ENCODE measurements around the gene L1TD1.
"Not testable (repeated sequence)": the region's sequence is repeated elsewhere in the genome, so short reads cannot be mapped to it uniquely, and the experiment has no call there.

The L1TD1 gene

DNA sequence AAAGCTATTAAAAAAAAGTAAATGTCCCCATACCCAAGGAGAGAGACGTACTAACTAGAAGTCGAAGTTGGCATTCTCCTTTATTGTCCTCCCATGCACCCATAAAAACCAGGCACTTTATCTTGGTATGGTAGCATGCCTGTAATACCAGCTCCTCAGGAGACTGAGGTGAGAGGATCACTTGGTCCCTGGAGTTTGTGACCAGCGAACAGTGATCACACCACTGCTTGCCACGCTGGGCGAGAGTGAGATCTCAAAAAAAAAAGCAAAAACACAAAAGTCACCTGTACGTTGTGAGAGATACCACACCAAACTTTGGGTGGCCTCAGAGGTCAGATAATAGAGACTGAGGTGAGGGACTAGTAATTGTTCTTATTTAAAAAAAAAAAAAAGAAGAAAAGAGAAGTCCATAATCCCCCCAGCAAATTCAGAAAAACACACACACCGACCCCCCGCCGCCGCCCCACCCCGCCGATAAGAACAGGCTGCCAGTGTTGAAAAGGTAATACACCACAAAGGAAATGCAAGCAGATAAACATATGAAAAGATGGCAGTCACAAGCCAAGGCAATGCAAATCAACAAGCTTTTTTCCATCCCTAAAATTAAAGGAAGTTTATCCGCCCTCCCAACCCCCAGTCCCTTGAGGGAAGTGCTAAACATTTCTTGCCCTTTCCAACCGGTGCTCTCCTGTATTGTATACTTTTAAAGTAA lies 3.6 kb downstream of the L1TD1 start:
- no peak for FAIRE-seq
- DNase-seq (ENCODE audit: low spot score), result no peak

DNA sequence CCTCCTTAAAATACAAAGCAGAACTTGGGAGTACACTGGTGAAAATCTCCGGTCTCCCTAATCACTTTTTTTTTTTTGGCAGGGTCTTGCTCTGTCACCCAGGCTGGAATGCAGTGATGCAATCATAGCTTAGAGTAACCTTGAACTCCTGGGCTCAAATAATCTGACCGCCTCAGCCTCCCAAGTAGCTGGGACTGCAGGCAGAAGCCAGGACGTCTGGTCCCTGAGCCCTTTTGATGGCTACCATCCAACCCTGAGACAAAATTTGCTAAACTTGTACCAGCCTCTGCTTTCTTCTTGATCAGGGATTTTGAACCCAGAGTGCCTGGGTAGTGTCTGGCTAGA lies 4.1 kb downstream of the L1TD1 start:
- no peak for FAIRE-seq
- no peak for DNase-seq (ENCODE audit: low spot score)

DNA sequence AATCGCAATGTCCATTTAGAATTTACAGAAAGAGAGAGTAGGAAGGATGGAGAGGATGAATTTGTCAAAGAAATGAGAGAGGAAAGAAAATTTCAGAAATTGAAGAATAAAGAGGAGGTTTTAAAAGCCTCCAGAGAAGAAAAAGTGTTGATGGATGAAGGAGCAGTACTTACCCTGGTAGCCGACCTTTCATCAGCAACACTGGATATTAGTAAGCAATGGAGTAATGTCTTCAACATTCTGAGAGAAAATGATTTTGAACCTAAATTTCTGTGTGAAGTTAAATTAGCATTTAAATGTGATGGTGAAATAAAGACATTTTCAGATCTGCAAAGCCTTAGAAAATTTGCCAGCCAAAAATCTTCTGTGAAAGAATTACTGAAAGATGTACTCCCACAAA lies 12.5 kb downstream of the L1TD1 start:
- FAIRE-seq (no peak), DNase-seq (ENCODE audit: low spot score) (no peak)

DNA sequence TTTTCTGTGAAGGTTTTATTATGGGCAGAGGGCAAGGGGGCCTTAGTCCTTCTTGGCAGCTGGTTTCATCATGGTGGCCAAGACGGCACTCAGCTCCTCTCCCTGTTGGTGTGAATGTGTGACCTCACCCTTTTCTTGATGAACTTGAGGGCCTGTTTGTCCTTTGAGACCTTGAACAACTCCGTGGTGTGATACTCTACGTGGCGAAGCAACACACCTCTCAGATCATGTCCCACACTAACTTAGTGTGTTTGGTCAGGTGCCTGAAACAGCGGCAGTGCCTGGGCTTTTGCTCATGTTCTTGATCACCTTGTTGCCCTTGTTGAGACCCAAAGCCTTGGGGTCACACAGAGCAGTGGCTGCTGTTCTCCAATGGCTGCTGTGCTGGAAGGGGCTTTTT lies 13.4 kb downstream of the L1TD1 start:
- DNase-seq (ENCODE audit: low spot score) (no peak), FAIRE-seq (peak; percentile 9)

DNA sequence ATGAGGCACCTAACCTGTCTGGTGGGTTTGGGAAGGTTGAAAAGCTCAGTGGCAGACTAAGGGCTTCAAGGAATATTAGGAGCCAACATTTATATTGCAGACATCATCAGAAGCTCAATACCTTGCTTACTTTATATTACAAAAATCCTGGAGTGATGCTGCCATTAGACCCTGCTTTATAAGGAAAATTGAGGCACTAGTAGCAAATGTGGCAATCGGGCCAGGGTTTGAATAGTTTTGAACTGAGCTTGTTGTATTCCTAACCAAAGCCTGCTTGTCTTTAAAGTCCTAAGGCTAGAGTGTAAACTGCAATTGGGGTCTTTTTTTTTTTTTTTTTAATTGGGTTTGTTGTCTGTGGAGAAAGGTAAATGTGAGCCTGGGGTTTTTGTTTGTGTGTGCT lies 14.3 kb downstream of the L1TD1 start:
- DNase-seq (ENCODE audit: low spot score), result no peak
- no peak for FAIRE-seq

DNA sequence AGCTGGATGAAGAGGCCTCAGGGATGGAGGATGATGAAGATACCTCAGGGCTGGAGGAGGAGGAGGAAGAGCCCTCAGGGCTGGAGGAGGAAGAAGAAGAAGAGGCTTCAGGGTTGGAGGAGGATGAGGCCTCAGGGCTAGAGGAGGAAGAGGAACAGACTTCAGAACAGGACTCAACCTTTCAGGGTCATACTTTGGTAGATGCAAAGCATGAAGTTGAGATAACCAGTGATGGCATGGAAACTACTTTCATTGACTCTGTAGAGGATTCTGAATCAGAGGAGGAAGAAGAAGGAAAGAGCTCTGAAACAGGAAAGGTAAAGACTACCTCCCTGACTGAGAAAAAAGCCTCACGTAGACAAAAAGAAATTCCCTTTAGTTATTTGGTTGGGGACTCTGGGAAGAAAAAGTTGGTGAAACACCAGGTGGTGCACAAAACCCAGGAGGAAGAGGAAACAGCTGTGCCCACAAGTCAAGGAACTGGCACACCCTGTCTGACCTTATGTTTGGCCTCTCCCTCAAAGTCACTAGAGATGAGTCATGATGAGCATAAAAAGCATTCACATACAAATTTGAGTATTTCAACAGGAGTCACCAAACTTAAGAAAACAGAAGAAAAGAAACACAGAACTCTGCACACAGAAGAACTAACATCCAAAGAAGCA lies 15.4 kb downstream of the L1TD1 start:
- FAIRE-seq (no peak), DNase-seq (ENCODE audit: low spot score) (peak; percentile 33)

DNA sequence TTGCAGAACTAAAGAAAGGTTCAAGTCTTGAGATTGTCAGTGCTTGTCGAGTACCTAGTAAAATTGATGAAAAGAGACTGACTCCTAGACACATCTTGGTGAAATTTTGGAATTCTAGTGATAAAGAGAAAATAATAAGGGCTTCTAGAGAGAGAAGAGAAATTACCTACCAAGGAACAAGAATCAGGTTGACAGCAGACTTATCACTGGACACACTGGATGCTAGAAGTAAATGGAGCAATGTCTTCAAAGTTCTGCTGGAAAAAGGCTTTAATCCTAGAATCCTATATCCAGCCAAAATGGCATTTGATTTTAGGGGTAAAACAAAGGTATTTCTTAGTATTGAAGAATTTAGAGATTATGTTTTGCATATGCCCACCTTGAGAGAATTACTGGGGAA lies 16.3 kb downstream of the L1TD1 start:
- FAIRE-seq (no peak), DNase-seq (ENCODE audit: low spot score) (no peak)

DNA sequence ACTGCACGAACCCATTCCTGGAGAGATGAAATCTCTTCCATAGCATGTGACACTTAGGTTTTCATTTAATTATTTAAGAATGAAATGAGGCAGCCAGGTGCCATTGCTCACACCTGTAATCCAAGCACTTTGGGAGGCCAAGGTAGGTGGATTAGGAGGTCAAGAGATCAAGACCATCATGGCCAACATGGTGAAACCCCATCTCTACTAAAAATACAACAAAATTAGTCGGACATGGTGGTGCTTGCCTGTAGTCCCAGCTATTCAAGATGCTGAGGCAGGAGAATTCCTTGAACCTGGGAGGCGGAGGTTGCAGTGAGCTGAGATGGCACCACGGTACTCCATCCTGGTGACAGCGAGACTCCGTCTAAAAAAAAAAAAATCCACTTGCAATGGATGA lies 17.8 kb downstream of the L1TD1 start:
- DNase-seq (ENCODE audit: low spot score) (no peak), FAIRE-seq (no peak)

DNA sequence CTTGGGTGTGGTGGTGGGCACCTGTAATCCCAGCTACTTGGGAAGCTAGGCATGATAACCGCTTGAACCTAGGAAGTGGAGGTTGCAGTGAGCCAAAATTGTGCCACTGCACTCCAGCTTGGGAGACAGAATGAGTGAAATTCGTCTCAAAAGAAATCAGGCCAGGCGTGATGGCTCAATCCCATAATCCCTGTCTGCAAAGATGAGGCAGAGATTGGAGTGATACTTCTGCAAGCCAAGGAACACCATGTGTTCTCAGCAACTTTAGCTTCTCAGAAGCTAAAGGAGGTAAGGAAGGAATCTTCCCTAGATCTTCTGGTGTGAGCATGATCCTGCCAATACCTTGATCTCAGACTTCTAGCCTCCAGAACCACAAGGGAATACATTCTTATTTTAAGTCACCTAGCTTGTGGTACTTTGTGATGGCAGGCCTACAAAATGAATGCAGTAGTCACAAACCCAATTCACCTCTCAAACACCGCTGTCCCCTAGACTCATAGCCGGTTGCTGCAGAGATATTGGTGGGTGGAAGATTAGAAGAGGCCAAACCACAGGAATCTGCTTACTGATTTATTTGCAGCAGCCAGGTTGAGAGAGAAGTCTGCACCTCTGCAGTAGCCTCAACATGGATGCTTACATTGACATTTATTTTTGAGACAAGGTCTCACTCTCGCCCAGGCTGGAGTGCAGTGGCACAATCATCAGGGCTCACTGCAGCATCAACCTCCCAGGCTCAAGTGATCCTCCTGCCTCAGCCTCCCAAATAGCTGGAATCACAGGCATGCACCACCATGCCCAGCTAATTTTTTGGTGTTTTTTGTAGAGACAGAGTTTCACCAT lies 18.6 kb downstream of the L1TD1 start:
- DNase-seq (ENCODE audit: low spot score), result no peak
- FAIRE-seq, result peak; percentile 59

DNA sequence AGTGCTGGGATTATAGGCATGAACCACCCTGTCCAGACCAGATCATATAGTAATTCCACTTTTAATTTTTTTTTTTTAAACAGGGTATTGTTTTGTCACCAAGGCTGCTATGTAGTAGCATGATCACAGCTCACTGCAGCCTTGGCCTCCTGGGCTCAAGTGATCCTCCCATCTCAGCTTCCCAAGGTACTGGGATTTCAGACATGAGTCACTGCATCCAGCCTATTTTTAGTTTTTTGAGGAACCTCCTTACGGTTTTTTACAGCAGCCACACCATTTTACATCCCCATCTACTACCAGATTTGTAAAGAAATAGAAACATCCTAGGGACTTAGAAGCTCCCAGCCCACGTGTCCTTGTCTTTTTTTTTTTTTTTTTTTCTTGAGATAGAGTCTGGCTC lies 24.0 kb downstream of the L1TD1 start:
- DNase-seq (ENCODE audit: low spot score) (no peak), FAIRE-seq (no peak)

DNA sequence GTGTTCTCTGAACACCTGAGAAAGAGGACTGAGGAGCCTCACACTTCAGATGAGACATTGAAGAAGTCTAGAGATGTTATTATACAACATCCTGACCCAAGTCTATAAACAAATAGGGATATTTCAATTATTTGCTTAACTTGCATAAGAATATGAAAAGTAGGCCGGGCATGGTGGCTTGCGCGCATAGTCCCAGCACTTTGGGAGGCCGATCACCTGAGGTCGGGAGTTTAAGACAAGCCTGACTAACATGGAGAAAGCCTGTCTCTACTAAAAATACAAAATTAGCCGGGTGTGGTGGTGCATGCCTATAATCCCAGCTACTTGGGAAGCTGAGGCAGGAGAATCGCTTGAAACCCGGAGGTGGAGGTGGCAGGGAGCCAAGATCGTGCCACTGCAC lies 25.8 kb downstream of the L1TD1 start:
- not testable (repeated sequence) for FAIRE-seq; DNase-seq (ENCODE audit: low spot score)

DNA sequence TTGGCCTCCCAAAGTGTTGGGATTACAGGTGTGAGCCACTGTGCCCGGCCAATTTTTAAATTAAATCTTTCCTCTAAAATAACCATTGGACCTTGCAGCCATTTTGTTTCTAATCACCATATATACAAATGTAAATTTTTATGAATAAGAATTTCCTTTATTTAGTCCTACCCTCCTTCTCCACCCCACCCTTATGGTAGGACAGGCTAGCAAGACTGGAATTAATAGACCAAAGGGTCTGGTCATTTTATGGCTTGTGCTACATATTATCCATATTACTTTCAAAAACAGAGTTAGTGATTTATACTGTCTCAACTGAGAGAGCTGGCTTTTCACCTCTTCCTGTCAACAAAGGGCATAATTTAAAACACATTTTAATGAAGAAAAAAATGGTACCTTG lies 26.5 kb downstream of the L1TD1 start:
- FAIRE-seq (no peak), DNase-seq (ENCODE audit: low spot score) (no peak)

DNA sequence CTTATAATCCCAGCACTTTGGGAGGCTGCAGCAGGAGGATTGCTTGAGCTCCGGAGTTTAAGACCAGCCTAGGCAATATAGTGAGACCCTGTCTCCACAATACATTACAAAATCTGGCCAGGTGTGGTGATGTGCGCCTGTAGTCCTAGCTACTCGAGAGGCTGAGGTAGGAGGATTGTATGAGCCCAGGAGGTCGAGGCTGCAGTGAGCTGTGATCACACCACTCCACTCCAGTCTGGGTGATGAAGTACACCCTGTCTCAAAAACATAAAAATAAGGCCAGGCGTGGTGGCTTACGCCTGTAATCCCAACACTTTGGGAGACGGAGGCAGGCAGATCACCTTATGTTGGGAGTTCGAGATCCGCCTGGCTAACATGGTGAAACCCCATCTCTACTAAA lies 27.7 kb downstream of the L1TD1 start:
- DNase-seq (ENCODE audit: low spot score), result no peak
- FAIRE-seq, result no peak

DNA sequence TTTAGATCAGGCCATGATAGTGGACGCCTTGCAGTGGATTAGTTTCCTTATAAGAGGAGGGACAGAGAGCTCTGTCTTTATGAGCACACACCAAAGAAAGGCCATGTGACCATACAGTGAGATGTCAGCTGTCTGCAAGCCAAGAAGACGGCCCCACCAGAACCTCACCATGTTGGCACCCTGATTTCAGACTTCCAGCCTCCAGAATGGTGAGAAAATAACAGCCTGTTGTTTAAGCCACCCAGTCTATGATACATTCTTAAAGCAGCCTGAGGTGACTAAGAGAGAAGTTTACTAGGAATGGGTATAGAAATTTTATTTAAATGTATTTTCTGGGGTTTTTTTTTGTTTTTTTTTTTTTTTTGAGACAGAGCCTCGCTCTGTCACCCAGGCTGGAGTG lies 29.5 kb downstream of the L1TD1 start:
- no peak for FAIRE-seq
- no peak for DNase-seq (ENCODE audit: low spot score)

DNA sequence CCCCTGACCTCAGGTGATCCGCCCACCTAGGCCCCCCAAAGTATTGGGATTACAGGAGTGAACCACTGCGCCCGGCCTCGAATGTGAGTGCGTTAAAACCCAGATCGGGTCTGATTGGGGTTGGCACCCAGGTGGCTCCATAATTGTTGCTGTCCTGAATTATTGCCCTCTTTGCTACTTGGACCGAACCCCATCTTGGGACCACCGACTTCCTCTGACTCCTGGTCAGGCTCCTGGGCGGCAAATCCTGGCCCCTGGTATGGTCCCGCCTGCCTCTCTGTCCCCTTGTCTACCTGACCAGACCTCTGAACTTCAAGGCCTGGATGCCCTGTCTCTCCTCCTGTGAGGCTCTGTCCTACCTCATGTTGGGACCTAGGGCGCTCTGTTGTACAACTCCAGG lies 32.8 kb downstream of the L1TD1 start:
- DNase-seq (ENCODE audit: low spot score) (no peak), FAIRE-seq (no peak)

DNA sequence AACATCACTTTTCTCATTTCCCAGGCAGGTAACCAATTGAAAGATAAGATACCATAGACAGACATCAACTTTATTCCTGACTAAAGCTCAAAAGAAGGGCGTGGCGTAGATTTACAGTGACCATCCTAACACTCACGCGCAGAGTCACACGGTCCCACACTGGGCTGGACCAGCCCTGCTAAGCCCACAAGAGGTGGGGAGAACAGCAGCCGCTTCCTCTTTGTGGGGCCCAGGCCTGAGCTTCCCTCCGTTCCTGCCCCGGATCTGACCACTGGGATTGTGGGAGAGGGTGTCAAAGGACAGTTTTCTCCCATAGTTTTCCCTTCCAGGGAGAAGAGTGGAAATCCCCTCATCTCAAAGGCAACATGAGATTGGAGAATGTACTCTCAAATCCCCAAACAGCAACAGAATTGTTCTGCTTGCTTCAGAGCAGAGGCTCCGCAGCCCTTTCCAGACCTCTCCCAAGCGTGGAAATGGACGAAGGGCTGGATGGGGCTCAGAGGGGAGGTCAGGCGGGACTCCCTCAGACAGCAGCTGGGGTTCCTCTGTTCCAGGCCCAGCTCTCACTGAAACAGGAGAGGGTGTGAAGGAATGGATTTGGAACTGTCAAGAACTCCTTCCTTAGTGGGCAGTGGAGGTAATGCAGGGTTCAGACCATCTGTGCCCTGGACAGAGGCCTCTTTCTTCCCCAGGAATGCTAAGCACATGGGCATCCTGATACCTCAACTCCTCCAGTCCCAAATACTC lies 33.7 kb downstream of the L1TD1 start:
- DNase-seq (ENCODE audit: low spot score), result no peak
- FAIRE-seq, result no peak

DNA sequence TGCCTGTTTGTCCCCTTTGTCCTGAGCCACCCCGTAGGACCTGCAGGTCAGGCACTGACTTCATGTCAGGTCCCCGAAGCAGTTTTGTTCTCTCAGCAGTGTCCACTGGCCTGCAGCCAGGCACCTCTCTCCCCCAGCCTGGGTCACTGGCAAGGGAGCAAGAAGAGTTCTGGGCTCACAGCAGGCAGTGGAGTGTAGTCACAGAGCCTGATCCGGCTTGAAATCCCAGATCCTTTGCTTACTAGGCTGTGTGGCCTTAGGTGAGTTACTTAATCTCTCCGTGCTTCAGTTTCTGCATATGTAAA lies 34.2 kb downstream of the L1TD1 start:
- DNase-seq (ENCODE audit: low spot score) (no peak), FAIRE-seq (no peak)

DNA sequence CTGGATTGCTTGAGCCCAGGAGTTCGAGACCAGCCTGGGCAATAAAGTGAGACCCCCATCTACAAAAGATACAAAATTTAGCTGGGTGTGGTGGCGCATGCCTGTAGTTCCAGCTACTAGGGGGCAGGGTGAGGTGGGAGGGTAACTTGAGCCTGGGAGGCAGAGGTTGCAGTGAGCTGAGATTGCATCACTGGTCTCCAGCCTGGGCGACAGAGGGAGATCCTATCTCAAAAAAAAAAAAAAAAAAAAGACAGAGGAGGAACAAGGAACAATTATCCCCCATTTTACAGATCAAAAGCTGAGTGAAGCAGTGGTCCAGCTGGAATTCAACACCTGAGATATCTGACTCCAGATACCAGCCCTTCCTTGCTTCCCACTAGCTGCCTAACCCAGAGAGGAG lies 34.8 kb downstream of the L1TD1 start:
- DNase-seq (ENCODE audit: low spot score) (no peak), FAIRE-seq (no peak)

DNA sequence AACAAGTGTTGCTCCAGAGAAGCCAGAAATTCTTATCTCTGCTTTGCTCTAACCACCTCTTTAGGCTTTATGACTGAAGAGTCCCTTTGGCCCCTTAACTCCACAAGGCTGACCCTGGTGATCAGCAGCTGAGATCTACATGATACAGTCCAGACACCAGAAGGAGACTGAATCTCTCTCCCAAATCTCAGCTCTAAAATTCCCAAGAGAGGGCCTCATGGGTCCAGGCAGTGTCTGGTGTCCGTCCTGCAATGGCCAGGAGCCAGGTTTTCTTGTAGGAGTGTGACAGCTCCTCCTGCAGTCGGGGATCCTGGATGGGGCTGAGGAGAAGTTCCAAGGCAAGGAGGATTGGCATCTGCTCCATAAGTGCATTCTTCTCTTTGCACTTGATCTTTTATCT lies 35.3 kb downstream of the L1TD1 start:
- FAIRE-seq, result no peak
- DNase-seq (ENCODE audit: low spot score), result no peak

DNA sequence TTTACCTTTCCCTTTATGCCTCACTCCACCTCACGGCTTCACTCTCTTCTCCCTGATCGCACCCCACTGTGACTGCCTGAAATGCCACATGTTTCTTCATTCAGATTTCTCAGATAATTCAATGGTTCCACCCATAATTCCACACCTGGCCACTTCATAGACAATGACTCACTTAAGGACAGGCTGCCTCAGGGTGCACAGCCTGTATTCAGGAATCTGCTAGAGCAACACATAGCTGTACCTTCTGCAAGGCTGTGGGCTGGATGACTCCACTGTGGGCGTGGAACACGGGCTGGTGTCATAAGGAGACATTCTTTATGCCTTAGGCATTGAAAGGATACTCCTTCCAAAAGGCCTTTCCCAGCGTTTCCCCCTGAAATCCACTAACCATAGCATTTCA lies 36.1 kb downstream of the L1TD1 start:
- FAIRE-seq, result peak; percentile 81
- DNase-seq (ENCODE audit: low spot score), result peak; percentile 84

DNA sequence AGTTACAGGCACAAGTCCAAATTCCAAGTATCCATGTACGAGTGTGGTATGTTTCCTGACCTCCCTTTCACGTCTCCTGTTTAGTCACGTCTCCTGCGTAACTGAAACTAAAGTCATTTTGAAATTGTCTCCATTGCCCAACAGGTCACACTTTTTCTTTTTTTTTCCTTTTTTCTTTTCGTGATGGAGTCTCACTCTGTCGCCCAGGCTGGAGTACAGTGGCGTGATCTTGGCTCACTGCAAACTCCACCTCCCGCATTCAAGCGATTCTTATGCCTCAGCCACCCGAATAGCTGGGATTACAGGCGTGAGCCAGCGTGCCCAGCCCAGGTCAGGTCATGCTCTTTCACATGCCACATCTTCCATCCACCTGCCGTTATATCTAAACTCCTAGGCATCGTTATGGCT lies 38.2 kb downstream of the L1TD1 start:
- DNase-seq (ENCODE audit: low spot score) (no peak), FAIRE-seq (no peak)

DNA sequence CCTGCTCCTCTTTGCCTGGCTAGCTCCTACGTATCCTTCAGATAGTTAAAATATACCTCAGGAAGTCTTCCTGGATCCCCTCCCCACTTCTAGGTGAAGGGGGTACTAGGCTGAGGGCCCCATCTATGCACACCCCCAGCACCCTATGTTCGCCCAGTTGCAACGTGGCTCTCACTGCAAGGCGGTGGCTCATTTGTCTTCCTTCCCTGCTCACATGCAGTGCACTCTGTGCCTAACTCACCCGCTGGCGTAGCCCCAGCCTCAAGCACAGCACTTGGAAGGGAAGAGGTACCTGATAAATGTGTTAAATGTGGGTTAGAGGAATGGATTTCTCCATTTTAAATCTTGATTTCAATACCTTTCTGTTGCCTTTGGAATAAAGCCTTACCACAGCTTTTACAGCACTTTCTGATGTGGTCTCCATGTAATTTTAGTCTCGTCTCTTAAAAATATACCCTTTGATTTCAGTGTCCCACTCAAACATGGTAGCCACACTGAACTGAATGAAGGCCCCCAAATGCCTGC lies 39.3 kb downstream of the L1TD1 start:
- DNase-seq (ENCODE audit: low spot score) (no peak), FAIRE-seq (no peak)

Data from urothelium cell line (cell line).